HepG2 (cell line): ENCODE measurements around the gene ZMIZ2. TPM values are rescaled to one million over a fixed set of nuclear protein-coding genes. Genes with fewer than 3 reads are reported as not detected.

Source experiments
- ATAC-seq: fragments of 200-7000 bp; cut with Tn5 transposase; 3 replicates; pipeline ENCODE4 v1.9.1; 2020; ENCODE audit warnings: mild to moderate bottlenecking, moderate library complexity
- BruUV-seq: library from RNA; stranded (reverse); fragments of 400-500 nt; replicated peaks from 2 replicates; lab custom pipeline; 2021; lab: Mats Ljungman, UMichigan
- CTCF ChIA-PET: fragments of 300-600 bp; formaldehyde crosslinking; extraction: SDS; loops from one replicate; lab custom pipeline; 2021; ENCODE audit warnings: low total read pairs, inconsistent platforms, low intra/inter-chr PET ratio; lab: Yijun Ruan, JAX
- POLR2A ChIA-PET: fragments of 350-600 bp; sonication (Branson Sonifier 250); formaldehyde crosslinking; loops from one replicate; lab custom pipeline; 2020; ENCODE audit warnings: antibody characterized with exemption, inconsistent platforms; lab: Yijun Ruan, JAX
- DNase-seq: peaks from one replicate; pipeline ENCODE4 v3.0.0-alpha.2; 2015; ENCODE audit warnings: low spot score
- FAIRE-seq: peaks from 3 replicates; lab custom pipeline; 2011; peaks lifted over from hg19 to GRCh38; lab: Jason Lieb, UNC
- H2AFZ ChIP-seq: one replicate; pipeline ENCODE4 v1.6.1; 2011; ENCODE audit warnings: low read length, inconsistent platforms
- H3K27ac ChIP-seq: fragments of 300-600 bp; 3 replicates; pipeline ENCODE4 v1.8.0; 2011; ENCODE audit warnings: mixed run types, mild to moderate bottlenecking, mixed read lengths, low read length, inconsistent platforms; ENCODE audit not compliant: insufficient read depth; ENCODE audit errors: extremely low read length
- H3K27me3 ChIP-seq, 2 experiments: fragments of 200-600 bp in 1 of 2; 2 replicates in 1 of 2; 3 replicates in 1 of 2; pipeline versions ENCODE4 v1.6.0 to v1.8.0; 2011; ENCODE audit warnings: low read length in 2 of 2, mild to moderate bottlenecking in 2 of 2, moderate library complexity in 2 of 2, inconsistent platforms in 1 of 2; ENCODE audit not compliant: insufficient read depth in 2 of 2, control insufficient read depth in 1 of 2
- H3K36me3 ChIP-seq, 2 experiments: fragments of 200-600 bp in 1 of 2; replicated peaks in 1 of 2; 2 replicates in 1 of 2; 3 replicates in 1 of 2; pipeline versions ENCODE4 v1.5.1 to v1.8.0; 2011; ENCODE audit warnings: low read length in 2 of 2, inconsistent platforms in 1 of 2; ENCODE audit not compliant: insufficient read depth in 2 of 2, control insufficient read depth in 1 of 2
- H3K4me1 ChIP-seq: 2 replicates; pipeline ENCODE4 v1.5.1; 2012; ENCODE audit warnings: low read length, inconsistent platforms; ENCODE audit not compliant: insufficient read depth
- H3K4me2 ChIP-seq: 2 replicates; pipeline ENCODE4 v1.6.0; 2011; ENCODE audit warnings: low read depth, low read length, inconsistent platforms
- H3K4me3 ChIP-seq, 3 experiments: fragments of 200-600 bp in 1 of 3; sonication (generic), shearing (Covaris generic) in 1 of 3; replicated peaks in 1 of 3; 2 replicates each; pipeline ENCODE4 v1.5.1; 2011 to 2016; ENCODE audit warnings: low read length in 3 of 3, inconsistent platforms in 2 of 3, low read depth in 2 of 3, mild to moderate bottlenecking in 2 of 3, control low read depth in 1 of 3, mixed read lengths in 1 of 3; ENCODE audit not compliant: insufficient read depth in 1 of 3
- H3K79me2 ChIP-seq: one replicate; pipeline ENCODE4 v1.6.1; 2011; ENCODE audit warnings: low read length, inconsistent platforms; ENCODE audit not compliant: insufficient read depth
- H3K9ac ChIP-seq: 2 replicates; pipeline ENCODE4 v1.6.0; 2011; ENCODE audit warnings: mild to moderate bottlenecking, low read depth, low read length, inconsistent platforms; ENCODE audit not compliant: insufficient read depth
- H3K9me3 ChIP-seq: 2 replicates; pipeline ENCODE4 v1.5.1; 2012; ENCODE audit warnings: mild to moderate bottlenecking, low read length
- H4K20me1 ChIP-seq: 2 replicates; pipeline ENCODE4 v1.6.0; 2011; ENCODE audit warnings: inconsistent platforms, mild to moderate bottlenecking, low read length, moderate library complexity; ENCODE audit not compliant: insufficient read depth
- AGO1 ChIP-seq: fragments of 200-400 bp; formaldehyde crosslinking; IDR thresholded peaks from 2 replicates; pipeline ENCODE4 v1.6.1; 2017; ENCODE audit warnings: mild to moderate bottlenecking, low read depth, low read length, moderate library complexity; ENCODE audit not compliant: poor library complexity, severe bottlenecking
- GTF2F1 ChIP-seq: fragments of 150-350 bp; IDR thresholded peaks from 2 replicates; pipeline ENCODE4 v1.6.1; 2014; ENCODE audit warnings: low read length
- HCFC1 ChIP-seq: fragments of 150-350 bp; IDR thresholded peaks from 2 replicates; pipeline ENCODE4 v1.6.1; 2014; ENCODE audit warnings: low read depth, low read length
- HHEX ChIP-seq: IDR thresholded peaks from 2 replicates; pipeline ENCODE4 v1.6.1; 2016; ENCODE audit warnings: control low read depth
- HOXA9 ChIP-seq: sonication (generic); formaldehyde crosslinking; IDR thresholded peaks from 2 replicates; pipeline ENCODE4 v1.8.1; 2022; ENCODE audit warnings: missing genetic modification reagents, mild to moderate bottlenecking, moderate library complexity, borderline replicate concordance
- RELA ChIP-seq: sonication (generic); formaldehyde crosslinking; IDR thresholded peaks from 2 replicates; pipeline ENCODE4 v1.4.0; 2020; ENCODE audit warnings: missing genetic modification reagents
- SATB2 ChIP-seq: sonication (generic); formaldehyde crosslinking; IDR thresholded peaks from 2 replicates; pipeline ENCODE4 v1.5.0; 2020; ENCODE audit warnings: missing genetic modification reagents
- STAG1 ChIP-seq: sonication (generic); formaldehyde crosslinking; IDR thresholded peaks from 2 replicates; pipeline ENCODE4 v1.4.0; 2020; ENCODE audit warnings: missing genetic modification reagents
- ZNF260 ChIP-seq: sonication (generic); formaldehyde crosslinking; IDR thresholded peaks from 2 replicates; pipeline ENCODE4 v1.4.0; 2020; ENCODE audit warnings: missing genetic modification reagents, low read depth, mild to moderate bottlenecking, borderline replicate concordance
- WGBS: methylation state at CpG from one replicate; pipeline ENCODE4 v1.1.6; 2017; ENCODE audit warnings: low lambda C conversion rate; 5-methylcytosine and 5-hydroxymethylcytosine counted together
- in situ Hi-C: cut with HindIII; loops from 2 replicates; pipeline ENCODE4 v1.10.0; 2017; ENCODE audit warnings: low pct_unique_long_range_greater_than_20kb; ENCODE audit not compliant: extremely low pct_ligation_motif_present
- intact Hi-C: fragments of 100-400 bp; cut with micrococcal nuclease; formaldehyde crosslinking; loops from one replicate; pipeline ENCODE4 v1.10.0; 2022; ENCODE audit not compliant: unreplicated experiment
- polyA plus RNA-seq, 8 experiments: library from polyadenylated mRNA; depleted of rRNA in 3 of 8; stranded (reverse) in 7 of 8; unstranded in 1 of 8; fragments of >200 nt; fragmentation: Illumina TruSeq in 4 of 8; extraction: Trizol in 4 of 8; gene quantifications; 2 replicates each; pipeline versions ENCODE4 v1.2.1 to v1.2.3, GENCODE V29; 2011 to 2016; ENCODE audit warnings: low read depth in 4 of 8, missing spikeins in 1 of 8, mixed read lengths in 1 of 8; ENCODE audit not compliant: insufficient read depth in 1 of 8
- total RNA-seq, 5 experiments: library from RNA; depleted of rRNA; stranded (reverse); fragments of >200 nt; fragmentation: Illumina TruSeq; extraction: Trizol; gene quantifications; 2 replicates each; pipeline ENCODE4 v1.2.3, GENCODE V29; 2016; ENCODE audit warnings: low read depth in 1 of 5
- TF ChIP-seq, protein P1 (sequence below): sonication (generic); formaldehyde crosslinking; IDR thresholded peaks from 2 replicates; pipeline ENCODE4 v1.4.0; 2020; ENCODE audit warnings: missing genetic modification reagents, borderline replicate concordance
- TF ChIP-seq, protein P2 (sequence below): sonication (generic); formaldehyde crosslinking; IDR thresholded peaks from 2 replicates; pipeline ENCODE4 v1.4.0; 2020; ENCODE audit warnings: missing genetic modification reagents
- TF ChIP-seq, protein P3 (sequence below): sonication (generic); formaldehyde crosslinking; IDR thresholded peaks from 2 replicates; pipeline ENCODE4 v1.5.0; 2020; ENCODE audit warnings: missing genetic modification reagents, mild to moderate bottlenecking, borderline replicate concordance
- TF ChIP-seq, protein P4 (sequence below): sonication (generic); formaldehyde crosslinking; IDR thresholded peaks from 2 replicates; pipeline ENCODE4 v1.5.0; 2020; ENCODE audit warnings: mild to moderate bottlenecking, missing genetic modification reagents, moderate library complexity

ZMIZ2 gene
- total and polyA plus RNA-seq, 2 of the 13 experiments (the other 11 are each of a cell fraction or from before 2014, with no cell fraction given), result 4.9 to 7.9 TPM

DNA sequence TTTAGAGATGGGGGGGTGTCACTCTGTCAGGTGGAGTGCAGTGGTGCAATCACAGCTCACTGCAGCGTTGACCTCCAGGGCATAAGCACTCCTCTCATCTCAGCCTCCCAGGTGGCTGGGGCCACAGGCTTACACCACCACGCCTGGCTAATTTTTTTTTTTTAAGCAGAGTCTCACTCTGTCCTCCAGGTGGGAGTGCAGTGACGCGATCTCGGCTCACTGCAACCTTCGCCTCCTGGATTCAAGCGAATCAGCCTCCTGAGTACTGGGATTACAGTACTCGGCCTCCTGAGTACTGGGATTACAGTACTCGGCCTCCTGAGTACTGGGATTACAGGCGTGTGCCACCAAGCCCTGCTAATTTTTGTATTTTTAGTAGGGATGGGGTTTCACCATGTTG, 24.2 kb downstream of the ZMIZ2 start:
- intact Hi-C loops, result loop anchor here (1.0 kb wide), 1 partner anchor 149 kb away; no protein-coding TSS in a partner anchor
- Histone ChIP-seq H3K4me1 (peaks cover 31% of the 10 kb centered on the region), H3K9me3 (no peaks in the 10 kb centered on the region), H3K27ac (no peak overlapping the region), H3K4me3 (no peak overlapping the region), H3K27me3 (no peaks in the 10 kb centered on the region), H3K79me2 (no peaks in the 10 kb centered on the region), H2AFZ (no peak overlapping the region), H3K36me3 (no peaks in the 10 kb centered on the region), H4K20me1 (no peaks in the 10 kb centered on the region), H3K9ac (no peak overlapping the region), H3K4me2 (no peak overlapping the region)
- no TSS peak for BruUV-seq
- 34% methylated on average over 9 of the region's 10 CpGs for WGBS
- DNase-seq, result peak; percentile 52
- peak; percentile 66 for ATAC-seq
- in situ Hi-C loops, result loop anchor here (25.0 kb wide), 1 partner anchor 186 kb away; the partner anchor contains the start of gene TMED4
- ChIA-PET CTCF (interaction anchor here (0.7 to 0.9 kb wide), 2 partner anchors 75 to 149 kb away, joined by 3 to 4 read pairs; partner anchors contain the start of gene H2AZ2), POLR2A (interaction anchor here (1.6 kb wide), 1 partner anchor 75 kb away, joined by 3 read pairs; the partner anchor contains the start of gene H2AZ2)
- FAIRE-seq, result no peak
- TF ChIP-seq SATB2 (no peak), STAG1 (peak; percentile 80), RELA (CRISPR knock-in tag) (no peak), HOXA9 (CRISPR knock-in tag) (no peak), ZNF260 (CRISPR knock-in tag) (no peak), HHEX (CRISPR knock-in tag) (no peak), AGO1 (no peak), HCFC1 (no peak), GTF2F1 (no peak)
- TF ChIP-seq, protein P1, sequence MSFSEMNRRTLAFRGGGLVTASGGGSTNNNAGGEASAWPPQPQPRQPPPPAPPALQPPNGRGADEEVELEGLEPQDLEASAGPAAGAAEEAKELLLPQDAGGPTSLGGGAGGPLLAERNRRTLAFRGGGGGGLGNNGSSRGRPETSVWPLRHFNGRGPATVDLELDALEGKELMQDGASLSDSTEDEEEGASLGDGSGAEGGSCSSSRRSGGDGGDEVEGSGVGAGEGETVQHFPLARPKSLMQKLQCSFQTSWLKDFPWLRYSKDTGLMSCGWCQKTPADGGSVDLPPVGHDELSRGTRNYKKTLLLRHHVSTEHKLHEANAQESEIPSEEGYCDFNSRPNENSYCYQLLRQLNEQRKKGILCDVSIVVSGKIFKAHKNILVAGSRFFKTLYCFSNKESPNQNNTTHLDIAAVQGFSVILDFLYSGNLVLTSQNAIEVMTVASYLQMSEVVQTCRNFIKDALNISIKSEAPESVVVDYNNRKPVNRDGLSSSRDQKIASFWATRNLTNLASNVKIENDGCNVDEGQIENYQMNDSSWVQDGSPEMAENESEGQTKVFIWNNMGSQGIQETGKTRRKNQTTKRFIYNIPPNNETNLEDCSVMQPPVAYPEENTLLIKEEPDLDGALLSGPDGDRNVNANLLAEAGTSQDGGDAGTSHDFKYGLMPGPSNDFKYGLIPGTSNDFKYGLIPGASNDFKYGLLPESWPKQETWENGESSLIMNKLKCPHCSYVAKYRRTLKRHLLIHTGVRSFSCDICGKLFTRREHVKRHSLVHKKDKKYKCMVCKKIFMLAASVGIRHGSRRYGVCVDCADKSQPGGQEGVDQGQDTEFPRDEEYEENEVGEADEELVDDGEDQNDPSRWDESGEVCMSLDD, result no peak
- TF ChIP-seq, protein P2, sequence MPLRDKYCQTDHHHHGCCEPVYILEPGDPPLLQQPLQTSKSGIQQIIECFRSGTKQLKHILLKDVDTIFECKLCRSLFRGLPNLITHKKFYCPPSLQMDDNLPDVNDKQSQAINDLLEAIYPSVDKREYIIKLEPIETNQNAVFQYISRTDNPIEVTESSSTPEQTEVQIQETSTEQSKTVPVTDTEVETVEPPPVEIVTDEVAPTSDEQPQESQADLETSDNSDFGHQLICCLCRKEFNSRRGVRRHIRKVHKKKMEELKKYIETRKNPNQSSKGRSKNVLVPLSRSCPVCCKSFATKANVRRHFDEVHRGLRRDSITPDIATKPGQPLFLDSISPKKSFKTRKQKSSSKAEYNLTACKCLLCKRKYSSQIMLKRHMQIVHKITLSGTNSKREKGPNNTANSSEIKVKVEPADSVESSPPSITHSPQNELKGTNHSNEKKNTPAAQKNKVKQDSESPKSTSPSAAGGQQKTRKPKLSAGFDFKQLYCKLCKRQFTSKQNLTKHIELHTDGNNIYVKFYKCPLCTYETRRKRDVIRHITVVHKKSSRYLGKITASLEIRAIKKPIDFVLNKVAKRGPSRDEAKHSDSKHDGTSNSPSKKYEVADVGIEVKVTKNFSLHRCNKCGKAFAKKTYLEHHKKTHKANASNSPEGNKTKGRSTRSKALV, result no peak
- TF ChIP-seq, protein P3, sequence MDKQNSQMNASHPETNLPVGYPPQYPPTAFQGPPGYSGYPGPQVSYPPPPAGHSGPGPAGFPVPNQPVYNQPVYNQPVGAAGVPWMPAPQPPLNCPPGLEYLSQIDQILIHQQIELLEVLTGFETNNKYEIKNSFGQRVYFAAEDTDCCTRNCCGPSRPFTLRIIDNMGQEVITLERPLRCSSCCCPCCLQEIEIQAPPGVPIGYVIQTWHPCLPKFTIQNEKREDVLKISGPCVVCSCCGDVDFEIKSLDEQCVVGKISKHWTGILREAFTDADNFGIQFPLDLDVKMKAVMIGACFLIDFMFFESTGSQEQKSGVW (CRISPR knock-in tag), result no peak
- TF ChIP-seq, protein P4, sequence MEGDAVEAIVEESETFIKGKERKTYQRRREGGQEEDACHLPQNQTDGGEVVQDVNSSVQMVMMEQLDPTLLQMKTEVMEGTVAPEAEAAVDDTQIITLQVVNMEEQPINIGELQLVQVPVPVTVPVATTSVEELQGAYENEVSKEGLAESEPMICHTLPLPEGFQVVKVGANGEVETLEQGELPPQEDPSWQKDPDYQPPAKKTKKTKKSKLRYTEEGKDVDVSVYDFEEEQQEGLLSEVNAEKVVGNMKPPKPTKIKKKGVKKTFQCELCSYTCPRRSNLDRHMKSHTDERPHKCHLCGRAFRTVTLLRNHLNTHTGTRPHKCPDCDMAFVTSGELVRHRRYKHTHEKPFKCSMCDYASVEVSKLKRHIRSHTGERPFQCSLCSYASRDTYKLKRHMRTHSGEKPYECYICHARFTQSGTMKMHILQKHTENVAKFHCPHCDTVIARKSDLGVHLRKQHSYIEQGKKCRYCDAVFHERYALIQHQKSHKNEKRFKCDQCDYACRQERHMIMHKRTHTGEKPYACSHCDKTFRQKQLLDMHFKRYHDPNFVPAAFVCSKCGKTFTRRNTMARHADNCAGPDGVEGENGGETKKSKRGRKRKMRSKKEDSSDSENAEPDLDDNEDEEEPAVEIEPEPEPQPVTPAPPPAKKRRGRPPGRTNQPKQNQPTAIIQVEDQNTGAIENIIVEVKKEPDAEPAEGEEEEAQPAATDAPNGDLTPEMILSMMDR (CRISPR knock-in tag), result peak; percentile 64
